ENCODE measurements around the gene ZNF429.

- no peak for TF ChIP-seq CTCF (optimal IDR thresholded peaks at IDR 0.05 in 1 of 3, IDR thresholded peaks at IDR 0.05 in 1 of 3, conservative IDR thresholded peaks at IDR 0.05 in 1 of 3; ENCODE audit: extremely low read depth in 1 of 3, insufficient read depth in 2 of 3, low read length in 3 of 3)
- no peak for TF ChIP-seq EZH2 (IDR thresholded peaks at IDR 0.05; ENCODE audit: low read length)
These were observed 75.4 kb downstream of the ZNF429 start for GRCh38 chr19:21580818-21581217.

All from keratinocyte (primary cell).